GM12891 (cell line): ENCODE results near the gene MAPRE2.

Source experiments
- POLR2A ChIP-seq: IDR thresholded peaks from 2 replicates; pipeline ENCODE4 v1.6.1; 2011; ENCODE audit warnings: low read depth, low read length, control low read depth
- SPI1 ChIP-seq: IDR thresholded peaks from 2 replicates; pipeline ENCODE4 v1.6.1; 2011; ENCODE audit warnings: low read depth, low read length, control low read depth

DNA sequence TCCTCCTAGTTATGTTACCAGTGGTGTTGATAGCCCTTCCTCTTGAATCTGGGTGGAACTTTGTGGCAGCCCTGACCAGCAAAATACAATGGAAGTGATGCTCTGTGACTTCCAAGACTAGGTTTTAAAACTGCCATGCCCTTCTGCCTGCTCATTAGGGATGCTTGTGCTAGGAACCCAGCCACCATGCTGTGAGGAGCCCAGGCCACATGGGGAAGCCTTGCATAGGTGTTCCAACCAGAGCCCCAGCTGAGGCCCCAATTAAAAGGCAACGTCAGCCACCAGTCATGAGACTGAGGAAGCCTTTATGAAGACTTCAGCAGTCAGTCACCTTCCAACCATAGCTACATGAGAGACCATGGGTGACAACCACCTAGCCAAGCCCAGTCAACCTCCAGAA is 14.0 kb upstream of the MAPRE2 start:
- TF ChIP-seq POLR2A (no peak), SPI1 (no peak)
